GM18502 (cell line): Measurements from ENCODE around the gene JPH4.

Source experiments
- ATAC-seq: cut with Tn5 transposase; IDR thresholded peaks from one replicate; pipeline ENCODE4 v1.9.1; 2021; ENCODE audit warnings: mild to moderate bottlenecking; ENCODE audit not compliant: unreplicated experiment, poor library complexity

Gene JPH4

DNA sequence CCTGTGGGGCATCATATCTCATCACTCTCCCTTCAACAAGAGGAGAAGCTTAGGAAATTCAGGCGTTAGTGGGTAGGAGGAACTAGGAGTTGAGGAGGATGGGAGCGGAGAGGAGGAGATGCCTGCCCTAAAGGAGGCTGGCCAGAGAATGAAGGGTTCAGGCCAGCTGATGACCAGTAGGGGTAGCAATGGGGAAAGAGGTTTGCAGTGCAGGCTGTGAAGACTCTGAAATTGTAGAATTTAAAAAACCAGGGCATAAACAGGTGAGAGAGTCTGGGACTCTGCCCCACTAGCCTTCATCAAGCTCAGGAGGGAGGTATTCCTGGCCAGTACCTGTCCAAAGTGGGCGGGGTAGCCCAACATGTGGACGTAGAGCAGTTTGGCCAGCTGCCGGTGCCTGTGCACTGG lies 11.8 kb downstream of the JPH4 start:
- peak; percentile 5 for ATAC-seq

DNA sequence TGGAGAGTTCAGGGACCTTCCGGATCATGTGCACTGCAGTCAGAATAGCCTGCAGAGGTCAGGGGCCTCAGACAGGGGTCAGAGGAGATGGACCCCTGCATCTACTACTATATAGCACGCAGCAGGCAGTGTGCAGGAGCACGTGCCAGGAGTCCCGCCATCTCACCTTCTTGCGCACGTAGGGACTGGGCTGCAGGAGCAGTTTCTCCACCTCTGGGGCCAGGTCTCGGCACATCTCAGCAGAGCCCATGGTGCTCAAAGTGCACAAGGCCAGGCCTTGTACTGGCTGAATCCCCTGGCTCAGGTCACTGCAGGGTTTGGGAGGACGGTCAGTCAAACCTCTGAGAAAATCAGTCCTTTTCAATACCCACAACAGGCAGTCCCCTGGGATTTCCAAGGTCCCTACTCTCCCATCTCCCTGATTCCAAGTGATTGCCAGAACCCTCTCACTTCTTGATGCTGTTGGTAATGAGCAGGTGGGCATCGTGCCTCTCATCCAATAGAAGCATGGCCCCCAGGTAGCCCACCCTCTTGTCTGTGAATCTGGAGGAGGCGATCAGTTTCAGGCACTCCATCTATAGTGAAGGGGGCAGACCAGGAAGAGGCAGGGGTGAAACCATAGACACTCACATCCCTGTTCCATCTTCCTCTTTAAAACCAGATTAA lies 12.3 kb downstream of the JPH4 start:
- ATAC-seq, result no peak

DNA sequence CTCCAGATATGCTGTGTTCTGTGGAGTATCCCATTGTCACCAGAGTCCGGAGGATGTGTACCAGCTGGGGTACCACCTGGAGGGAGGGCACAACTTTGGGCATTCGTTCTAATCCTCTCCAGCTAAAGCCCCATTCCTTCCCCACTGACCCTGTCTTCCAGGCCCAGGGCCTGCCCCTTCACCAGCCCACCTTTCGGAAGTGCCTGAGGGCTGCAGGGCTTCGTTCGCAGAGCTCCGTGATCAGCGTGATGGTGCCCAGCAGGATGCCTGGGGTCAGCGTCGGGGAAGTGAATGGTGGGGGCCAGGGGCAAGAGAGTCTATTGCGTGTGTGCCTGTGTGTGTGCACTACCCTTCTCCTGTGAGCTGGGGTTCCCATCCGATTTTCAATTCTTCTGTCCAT lies 13.0 kb downstream of the JPH4 start:
- no peak for ATAC-seq

GRCh38 chr14:23564876-23565275 lies 13.7 kb downstream of the JPH4 start:
- no peak for ATAC-seq

DNA sequence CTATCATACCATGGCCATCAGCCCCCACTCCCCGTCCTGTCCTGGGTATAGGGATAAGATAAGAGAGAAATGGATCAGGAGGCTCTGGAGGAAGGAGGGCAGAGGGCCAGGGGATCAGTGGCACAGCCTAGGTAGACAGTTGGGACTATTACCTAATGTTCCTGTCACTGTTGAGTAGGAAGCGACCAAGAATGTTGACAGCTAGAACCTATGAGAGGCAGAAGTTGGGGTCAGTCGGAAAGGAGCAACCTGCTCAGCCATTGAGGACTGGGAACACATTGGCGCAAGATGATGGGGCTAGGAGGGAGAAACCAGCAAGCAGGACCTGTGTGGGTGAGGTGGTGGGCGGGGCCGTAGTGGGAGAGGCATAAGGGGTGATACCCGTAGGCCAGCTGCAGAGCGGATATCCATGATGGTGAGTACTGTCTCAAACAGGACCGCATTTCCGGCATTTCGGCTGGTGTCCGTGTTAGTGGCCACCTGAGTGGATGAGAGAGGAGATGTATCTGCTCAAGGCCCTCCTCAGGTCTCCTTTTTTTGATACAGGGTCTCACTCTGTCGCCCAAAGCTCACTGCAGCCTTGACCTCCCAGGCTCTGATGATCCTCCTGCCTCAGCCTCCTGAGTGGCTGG lies 14.3 kb downstream of the JPH4 start:
- ATAC-seq, result no peak

GRCh38 chr14:23563473-23564180 lies 15.0 kb downstream of the JPH4 start:
- no peak for ATAC-seq

DNA sequence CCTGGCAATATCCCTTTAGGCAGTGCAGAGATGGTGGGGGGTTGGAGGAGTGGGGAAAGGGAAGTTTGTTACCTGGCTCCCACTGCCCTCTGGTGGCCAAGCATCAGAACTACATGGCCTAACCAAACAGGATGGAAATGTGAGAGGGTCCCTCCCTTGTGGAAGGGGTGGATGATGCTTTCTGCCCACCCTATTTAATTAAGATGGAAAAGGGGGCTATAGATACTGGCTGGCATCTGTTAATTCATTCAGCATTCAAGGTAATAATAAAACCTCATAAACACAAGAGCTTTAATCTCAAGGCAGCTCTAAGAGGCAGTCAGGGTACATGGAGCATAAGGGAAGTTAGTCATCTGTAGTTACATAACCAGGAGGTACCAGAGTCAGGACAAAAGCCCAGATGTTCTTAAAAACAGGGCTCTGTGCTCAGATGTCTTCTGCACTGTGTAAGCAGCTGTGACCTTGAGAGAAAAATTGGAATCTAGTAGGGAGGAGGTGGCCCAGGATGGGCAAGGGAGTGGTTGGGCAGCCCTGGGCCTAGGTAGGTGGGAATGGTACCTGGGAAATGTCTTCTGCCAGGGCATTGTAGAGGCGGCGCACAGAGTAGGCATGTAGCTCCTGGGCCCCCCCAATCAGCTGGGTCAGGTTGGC lies 15.6 kb downstream of the JPH4 start:
- no peak for ATAC-seq

- no peak for ATAC-seq
Measured at GRCh38 chr14:23561873-23562821, 16.4 kb downstream of the JPH4 start.

GRCh38 chr14:23561259-23561658 lies 17.3 kb downstream of the JPH4 start:
- no peak for ATAC-seq

- ATAC-seq, result no peak
Measured at GRCh38 chr14:23559926-23560520, 18.6 kb downstream of the JPH4 start.

GRCh38 chr14:23559010-23559925 lies 19.3 kb downstream of the JPH4 start:
- ATAC-seq, result no peak

GRCh38 chr14:23558346-23559009 lies 20.1 kb downstream of the JPH4 start:
- no peak for ATAC-seq

GRCh38 chr14:23557946-23558345 lies 20.6 kb downstream of the JPH4 start:
- ATAC-seq, result no peak

DNA sequence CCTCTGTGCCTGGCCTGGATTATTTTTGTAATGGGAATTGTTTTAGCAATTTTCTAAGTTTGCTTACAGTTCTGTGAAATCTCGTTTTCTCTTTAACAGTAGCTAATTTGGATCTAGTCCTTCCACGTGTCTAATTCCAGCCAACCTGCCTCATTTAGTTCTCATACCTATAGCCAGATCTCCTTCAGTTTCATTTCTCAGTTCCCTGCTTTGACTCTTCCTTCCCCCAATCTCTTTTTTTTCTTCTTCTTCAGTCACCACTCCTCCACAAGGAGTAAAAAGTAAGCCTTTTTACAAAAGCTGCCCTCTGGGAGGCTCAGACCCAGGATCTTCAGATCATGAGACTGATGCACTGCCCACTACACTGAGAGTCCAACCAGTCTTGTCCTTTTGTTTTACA lies 21.1 kb downstream of the JPH4 start:
- no peak for ATAC-seq

GRCh38 chr14:23556700-23557440 lies 21.7 kb downstream of the JPH4 start:
- no peak for ATAC-seq

GRCh38 chr14:23555882-23556699 lies 22.5 kb downstream of the JPH4 start, which contains the start of gene THTPA:
TSS of gene THTPA (plus strand) at chr14:23556271. CDS start at chr14:23556758, 487 bp downstream.
- peak; percentile 87 for ATAC-seq

DNA sequence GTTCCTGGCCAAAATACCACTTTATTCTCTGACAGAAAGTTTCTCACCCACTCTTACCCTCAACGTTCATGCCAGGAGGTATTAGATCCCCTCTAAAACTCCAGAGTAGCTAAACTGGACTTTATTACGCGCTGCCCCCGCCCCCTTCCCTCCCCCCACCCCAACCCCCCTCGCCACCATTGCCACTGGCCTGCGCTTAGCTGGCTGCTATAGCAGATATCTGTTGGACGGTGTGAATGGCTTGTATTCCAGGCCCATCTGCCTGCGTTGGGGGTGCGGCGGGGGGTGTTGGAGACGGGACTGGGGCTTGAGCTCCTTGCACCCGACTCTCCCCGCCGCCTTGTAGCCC lies 23.1 kb downstream of the JPH4 start:
- ATAC-seq, result peak; percentile 3
